DMS153 (cell line): ENCODE measurements around the gene PTCSC3.
A peak's percentile ranks its signal among the peaks of the same experiment; 100 is the strongest.
"Not testable (repeated sequence)": the region's sequence is repeated elsewhere in the genome, so short reads cannot be mapped to it uniquely, and the experiment has no call there.

Source experiments
- DNase-seq: peaks from one replicate; lab custom pipeline; 2025; lab: John Stamatoyannopoulos, UW

The PTCSC3 gene

GRCh38 chr14:36173161-36173560 is 3.4 kb downstream of the PTCSC3 start:
- DNase-seq = no peak

GRCh38 chr14:36171607-36172006 is 4.9 kb downstream of the PTCSC3 start:
- DNase-seq = no peak

GRCh38 chr14:36167431-36167830 is 9.1 kb downstream of the PTCSC3 start:
- peak; percentile 72 for DNase-seq

DNA sequence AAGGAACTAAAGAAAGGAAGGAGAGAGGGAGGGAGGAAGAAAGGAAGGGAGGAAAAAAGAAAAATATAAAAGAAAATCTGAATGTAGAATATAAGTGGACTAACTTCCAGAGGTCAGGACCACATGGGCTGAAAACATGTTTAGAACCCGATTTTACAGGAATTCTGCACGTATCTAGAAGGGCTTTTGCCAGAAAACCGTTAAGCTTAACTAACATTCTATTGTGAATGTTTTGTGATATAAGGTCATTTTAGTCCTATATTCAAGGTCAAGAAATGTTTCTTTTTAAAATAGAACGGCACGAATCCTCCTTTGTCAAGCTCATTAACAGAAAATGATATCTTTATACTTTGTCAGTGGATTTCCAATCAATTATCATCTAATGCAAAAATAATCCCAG is 13.1 kb downstream of the PTCSC3 start:
- DNase-seq = no peak

GRCh38 chr14:36162267-36162666 is 14.3 kb downstream of the PTCSC3 start:
- DNase-seq = no peak

DNA sequence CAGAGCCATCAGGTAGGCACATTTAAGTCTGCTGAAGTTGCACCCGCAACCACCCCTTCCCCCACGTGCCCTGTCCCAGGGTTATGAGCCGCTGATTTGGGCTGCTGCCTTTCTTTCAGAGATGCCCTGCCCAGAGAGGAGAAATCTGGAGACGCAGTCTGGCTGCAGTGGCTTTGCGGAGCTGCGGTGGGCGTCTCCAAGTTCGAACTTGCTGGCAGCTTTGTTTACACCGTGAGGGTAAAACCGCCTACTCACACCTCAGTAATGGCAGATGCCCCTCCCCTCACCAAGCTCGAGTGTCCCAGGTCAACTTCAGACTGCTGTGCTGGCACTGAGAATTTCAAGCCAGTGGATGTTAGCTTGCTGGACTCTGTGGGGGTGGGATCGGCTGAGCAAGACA is 14.7 kb downstream of the PTCSC3 start:
- no peak for DNase-seq

DNA sequence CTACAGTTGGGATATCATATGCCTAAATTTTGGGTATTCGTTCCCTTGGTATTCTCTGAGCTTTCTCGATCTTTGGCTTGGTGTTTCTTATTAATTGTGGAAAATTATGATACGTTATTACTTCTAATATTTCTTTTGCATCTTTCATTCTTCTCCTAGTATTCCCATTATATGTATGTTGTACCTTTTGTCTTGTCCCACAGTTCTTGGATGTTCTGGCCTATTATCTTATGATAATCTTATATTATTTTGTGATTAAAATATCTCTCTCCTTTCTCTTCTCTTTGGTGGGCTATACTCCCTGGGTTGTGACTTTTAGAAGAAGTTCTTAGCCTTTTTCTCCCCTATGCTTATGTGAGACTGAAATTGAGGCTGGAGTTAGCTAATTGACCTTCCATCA is 25.2 kb downstream of the PTCSC3 start:
- DNase-seq = no peak

DNA sequence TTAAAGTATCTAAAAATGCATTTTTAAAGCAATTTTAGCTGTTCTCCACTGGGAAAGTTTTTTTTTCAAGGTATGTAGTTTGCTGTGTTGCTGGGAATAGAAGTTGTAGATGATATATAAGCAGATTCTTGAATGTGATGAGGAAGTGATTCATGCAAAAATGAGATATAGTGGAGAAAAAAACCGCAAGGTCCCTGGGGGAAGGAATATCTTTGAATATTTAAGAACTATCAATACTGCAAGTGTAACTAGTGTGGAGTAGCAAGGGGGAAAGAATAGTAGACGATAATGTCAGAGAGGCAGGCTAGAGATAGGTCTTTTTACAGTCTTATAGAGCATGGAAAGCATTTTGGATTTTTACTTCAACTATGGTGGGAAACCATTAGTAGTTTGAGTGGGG is 42.5 kb downstream of the PTCSC3 start:
- DNase-seq = no peak

- DNase-seq = no peak
Observed at GRCh38 chr14:36132826-36133225, 43.7 kb downstream of the PTCSC3 start.

- no peak for DNase-seq
Observed at GRCh38 chr14:36130186-36130585, 46.3 kb downstream of the PTCSC3 start.

DNA sequence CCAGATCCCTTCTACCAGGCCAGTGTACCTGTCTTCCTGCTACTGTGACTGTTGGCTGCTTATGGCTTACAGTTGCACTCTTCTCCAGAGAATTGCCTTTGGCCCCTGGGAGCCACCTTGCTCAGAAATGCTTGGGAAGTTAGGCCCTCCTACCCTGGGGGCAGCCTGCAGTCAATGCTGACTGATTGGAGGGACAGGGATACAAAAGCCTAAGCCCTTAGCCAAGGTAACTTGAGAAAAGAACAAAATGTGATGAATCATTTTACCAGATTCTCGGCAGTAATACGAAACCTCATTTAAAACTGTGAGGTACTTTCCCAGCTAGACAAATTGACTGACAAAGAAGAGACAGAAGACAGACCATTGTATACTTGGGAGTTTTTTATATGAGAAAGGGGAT is 47.3 kb downstream of the PTCSC3 start:
- no peak for DNase-seq

DNA sequence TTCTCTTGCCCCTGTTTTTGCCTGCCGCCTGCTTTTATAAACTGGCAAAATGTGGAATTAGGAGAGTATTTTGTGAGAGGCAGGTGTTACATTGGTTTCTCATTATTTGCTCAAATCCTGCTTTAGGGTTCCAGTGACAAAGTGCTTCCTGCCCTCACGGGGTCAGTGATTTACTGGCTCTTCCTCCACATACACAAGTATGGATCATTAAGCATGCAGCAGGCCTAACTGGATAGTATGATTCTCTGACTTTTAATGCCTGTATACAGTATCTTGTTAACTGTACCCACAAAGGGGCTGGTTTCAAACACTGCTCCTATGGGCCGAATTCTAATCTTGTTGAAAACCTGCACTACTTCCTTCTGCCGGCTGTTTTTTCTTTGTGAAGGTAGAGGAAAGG is 63.2 kb downstream of the PTCSC3 start:
- DNase-seq = peak; percentile 79

DNA sequence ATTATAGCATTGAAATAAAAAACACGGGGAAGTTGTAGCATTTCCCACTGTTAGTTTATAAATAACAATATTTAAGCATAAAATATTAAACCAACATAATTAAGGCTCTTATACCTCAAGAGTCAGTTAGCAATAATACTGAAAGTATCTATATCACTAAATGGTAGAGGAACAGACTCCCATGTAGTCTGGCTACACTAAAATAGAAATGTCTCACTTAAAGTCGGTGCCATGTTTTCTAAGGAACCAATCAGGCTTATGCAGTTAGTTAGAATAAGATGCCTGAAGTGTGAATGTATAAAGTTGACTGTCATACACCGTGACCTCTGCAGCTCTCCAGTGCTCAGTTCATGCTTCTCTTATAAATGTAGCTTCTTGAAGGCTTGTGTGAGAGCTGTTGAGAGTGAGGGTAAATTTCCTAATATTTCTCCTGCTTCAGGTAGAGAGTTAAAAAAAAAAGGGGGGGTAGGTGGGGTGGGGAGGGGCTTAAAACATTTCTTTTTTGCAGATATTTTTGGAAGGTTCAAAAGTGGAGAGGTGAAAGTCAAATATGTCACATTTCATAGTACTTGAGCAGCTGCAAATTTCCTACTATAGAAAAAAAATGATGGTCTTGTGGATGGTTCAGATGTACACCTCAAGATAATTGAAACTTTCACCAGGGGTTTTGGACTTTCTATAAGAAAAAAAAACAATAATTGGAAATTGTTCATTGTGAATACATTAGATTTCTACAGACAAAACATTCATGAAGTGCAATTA is 64.5 kb downstream of the PTCSC3 start:
- no peak for DNase-seq

GRCh38 chr14:36105401-36105800 is 71.1 kb downstream of the PTCSC3 start:
- peak; percentile 65 for DNase-seq

- DNase-seq = not testable (repeated sequence)
Observed at GRCh38 chr14:36104258-36104657, 72.3 kb downstream of the PTCSC3 start.

GRCh38 chr14:36099619-36100018 is 76.9 kb downstream of the PTCSC3 start:
- DNase-seq = no peak

- no peak for DNase-seq
Observed at GRCh38 chr14:36097356-36097755, 79.2 kb downstream of the PTCSC3 start.

GRCh38 chr14:36096090-36096489 is 80.4 kb downstream of the PTCSC3 start:
- DNase-seq = no peak

DNA sequence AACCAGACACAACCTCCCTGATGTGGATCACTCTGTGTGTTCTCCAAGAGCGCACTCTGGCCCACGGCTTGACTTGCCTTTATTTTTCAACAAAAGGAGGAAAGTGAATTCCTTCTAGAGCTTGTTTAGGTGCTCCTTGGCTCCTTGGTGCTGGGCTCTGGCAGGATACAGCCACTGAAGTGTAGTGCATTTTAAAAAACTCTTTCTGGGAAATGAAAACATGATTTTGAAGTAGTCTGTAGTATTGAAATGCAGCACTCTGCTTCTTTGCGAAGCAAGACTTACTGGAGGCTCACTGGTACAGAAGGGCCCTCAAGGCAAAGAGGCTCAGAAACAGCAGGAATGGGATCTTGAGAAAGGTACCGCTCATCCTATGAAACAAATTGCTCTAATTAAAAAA is 81.6 kb downstream of the PTCSC3 start:
- DNase-seq = no peak

GRCh38 chr14:36091096-36091495 is 85.4 kb downstream of the PTCSC3 start:
- DNase-seq = peak; percentile 71

DNA sequence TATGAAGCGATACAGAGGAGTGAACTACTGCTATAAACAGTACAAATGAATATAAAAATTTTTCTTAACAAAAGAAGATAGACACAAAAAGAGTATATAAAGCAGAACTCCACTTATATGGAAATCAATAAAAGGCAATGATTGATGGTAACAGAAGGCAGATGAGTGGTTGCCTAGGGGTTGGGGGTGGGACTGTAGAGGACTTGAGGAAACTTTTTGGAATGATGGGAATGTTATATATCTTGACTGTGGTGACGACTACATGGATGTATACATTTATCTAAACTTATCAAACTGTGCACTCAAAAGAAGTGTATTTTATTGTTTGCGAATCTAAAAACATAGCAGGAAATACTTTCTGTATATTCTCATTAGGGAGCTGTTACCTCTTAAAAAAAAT is 89.1 kb downstream of the PTCSC3 start:
- DNase-seq = no peak

GRCh38 chr14:36086629-36087395 is 89.7 kb downstream of the PTCSC3 start:
- no peak for DNase-seq

- DNase-seq = no peak
Observed at GRCh38 chr14:36085861-36086260, 90.7 kb downstream of the PTCSC3 start.
